B cell (primary cell): ENCODE data around the gene ACO1.

ENCODE experiments used
- CTCF ChIP-seq: fragments of 200-600 bp; IDR thresholded peaks from one replicate; pipeline ENCODE4 v1.8.0; 2022; ENCODE audit warnings: antibody characterized with exemption, mild to moderate bottlenecking
- EZH2 ChIP-seq: IDR thresholded peaks from 2 replicates; pipeline ENCODE4 v1.6.1; 2012; ENCODE audit warnings: borderline replicate concordance, low read depth, mild to moderate bottlenecking, moderate library complexity, low read length; ENCODE audit not compliant: insufficient read depth, poor library complexity, severe bottlenecking

DNA sequence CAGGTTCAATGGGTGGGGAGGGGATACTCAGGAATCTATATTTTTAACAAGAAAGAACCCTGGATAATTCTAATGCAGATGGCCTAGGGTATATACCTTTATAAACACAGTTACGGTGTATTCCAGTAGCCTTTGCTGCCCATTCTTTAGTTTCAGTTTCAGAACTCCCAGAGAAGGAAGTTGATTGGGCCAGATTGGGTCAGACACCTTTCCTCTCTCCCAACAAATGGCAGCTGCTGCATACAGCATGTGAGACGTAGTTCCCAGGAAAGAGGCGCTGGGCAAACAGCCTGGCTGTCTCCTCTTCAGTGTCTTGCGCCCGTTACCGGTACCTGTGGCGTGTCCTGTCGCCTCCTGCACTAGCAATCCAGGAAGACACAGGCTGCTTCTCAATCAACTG lies 20.4 kb downstream of the ACO1 start:
- TF ChIP-seq CTCF (no peak), EZH2 (no peak)
